K562 (cell line): ENCODE data around the gene ZNF564.

Experiments
- COPS2 ChIP-seq: fragments of 450-650 bp; conservative IDR thresholded peaks from 2 replicates; pipeline ENCODE4 v1.6.1; 2016; ENCODE audit warnings: mild to moderate bottlenecking, moderate library complexity
- CTCF ChIP-seq, 3 experiments: IDR thresholded peaks in 2 of 3; conservative IDR thresholded peaks in 1 of 3; 2 replicates each; pipeline ENCODE4 v1.5.1; 2011 to 2012; ENCODE audit warnings: low read length in 3 of 3, mild to moderate bottlenecking in 3 of 3, control low read depth in 2 of 3, improper control_type of control experiment in 1 of 3, inconsistent platforms in 1 of 3, low read depth in 1 of 3, mixed read lengths in 1 of 3, moderate library complexity in 1 of 3; ENCODE audit not compliant: insufficient read depth in 2 of 3
- ETV5 ChIP-seq: sonication (generic); formaldehyde crosslinking; IDR thresholded peaks from 2 replicates; pipeline ENCODE4 v1.4.0; 2020; ENCODE audit warnings: low read depth, mild to moderate bottlenecking, missing genetic modification reagents
- EZH2 ChIP-seq: IDR thresholded peaks from 2 replicates; pipeline ENCODE4 v1.6.1; 2012; ENCODE audit warnings: low read depth, mild to moderate bottlenecking, inconsistent platforms, low read length, borderline replicate concordance
- HES1 ChIP-seq: fragments of 450-650 bp; IDR thresholded peaks from 2 replicates; pipeline ENCODE4 v1.6.1; 2016; ENCODE audit warnings: low read depth, mild to moderate bottlenecking, moderate library complexity
- KLF16 ChIP-seq: IDR thresholded peaks from 2 replicates; pipeline ENCODE4 v1.6.1; 2016; ENCODE audit warnings: antibody characterized with exemption
- NCOA4 ChIP-seq: fragments of 450-650 bp; IDR thresholded peaks from 2 replicates; pipeline ENCODE4 v1.6.1; 2018; ENCODE audit warnings: mild to moderate bottlenecking; ENCODE audit not compliant: partially characterized antibody
- POLR2A ChIP-seq: fragments of 450-650 bp; conservative IDR thresholded peaks from 2 replicates; pipeline ENCODE4 v1.6.1; 2016
- RAD21 ChIP-seq, 2 experiments: fragments of 250-450 bp in 1 of 2; fragments of 450-650 bp in 1 of 2; sonication (Bioruptor Pico) in 1 of 2; formaldehyde crosslinking in 1 of 2; IDR thresholded peaks in 1 of 2; conservative IDR thresholded peaks in 1 of 2; 2 replicates each; pipeline versions ENCODE4 v1.4.0 to v1.8.0; 2020 to 2022; ENCODE audit warnings: mild to moderate bottlenecking in 2 of 2, moderate library complexity in 1 of 2
- TARDBP ChIP-seq: fragments of 450-650 bp; IDR thresholded peaks from 2 replicates; pipeline ENCODE4 v1.6.1; 2016
- TCF7L2 ChIP-seq: fragments of 150-350 bp; IDR thresholded peaks from 2 replicates; pipeline ENCODE4 v1.6.1; 2016; ENCODE audit warnings: low read depth, mild to moderate bottlenecking, low read length, moderate library complexity
- THAP7 ChIP-seq: fragments of 250-450 bp; sonication (Bioruptor Pico); IDR thresholded peaks from 2 replicates; pipeline ENCODE4 v1.5.0; 2021
- ZFP91 ChIP-seq: sonication (generic); formaldehyde crosslinking; IDR thresholded peaks from 2 replicates; pipeline ENCODE4 v1.8.0; 2022; ENCODE audit warnings: mild to moderate bottlenecking, missing genetic modification reagents
- TF ChIP-seq, protein P1 (sequence below): IDR thresholded peaks from 2 replicates; pipeline ENCODE4 v1.6.1; 2012; ENCODE audit warnings: low read depth, low read length, improper control_type of control experiment, borderline replicate concordance

DNA sequence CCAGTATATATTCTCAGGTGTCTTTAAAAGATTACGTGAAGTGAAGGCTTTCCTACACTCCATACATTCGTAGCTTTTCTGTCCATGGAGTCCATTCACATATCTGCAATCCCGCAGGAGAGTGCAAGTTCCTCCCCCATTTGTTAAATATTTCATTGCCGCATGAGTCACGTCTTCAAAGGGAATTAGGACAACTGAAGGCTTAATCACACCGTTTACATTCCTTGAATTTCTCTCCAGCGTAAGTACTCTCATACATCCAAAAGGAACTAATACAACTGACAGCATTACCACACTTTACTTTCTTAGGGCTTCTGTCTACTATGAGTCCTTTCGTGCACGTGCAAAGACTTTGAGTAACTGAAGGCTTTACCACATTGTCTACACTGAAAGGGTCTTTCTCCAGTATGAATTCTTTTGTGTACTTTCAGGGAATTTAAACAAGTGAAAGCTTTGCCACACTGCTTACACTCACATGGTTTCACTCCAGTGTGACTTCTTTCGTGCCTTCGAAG lies 29.0 kb upstream of the ZNF564 start:
- TF ChIP-seq EZH2 (no peak), HES1 (no peak), CTCF (IDR thresholded peaks at IDR 0.05 in 2 of 3, conservative IDR thresholded peaks at IDR 0.05 in 1 of 3; ENCODE audit: insufficient read depth in 2 of 3, low read depth in 1 of 3, low read length in 3 of 3) (no peak), COPS2 (no peak), KLF16 (no peak), RAD21 (CRISPR knock-in tag; conservative IDR thresholded peaks at IDR 0.05 in 1 of 2, IDR thresholded peaks at IDR 0.05 in 1 of 2) (no peak), ZFP91 (no peak), TARDBP (no peak), ETV5 (CRISPR knock-in tag) (no peak), THAP7 (CRISPR knock-in tag) (no peak), NCOA4 (no peak), POLR2A (no peak), TCF7L2 (no peak)
- TF ChIP-seq, protein P1, sequence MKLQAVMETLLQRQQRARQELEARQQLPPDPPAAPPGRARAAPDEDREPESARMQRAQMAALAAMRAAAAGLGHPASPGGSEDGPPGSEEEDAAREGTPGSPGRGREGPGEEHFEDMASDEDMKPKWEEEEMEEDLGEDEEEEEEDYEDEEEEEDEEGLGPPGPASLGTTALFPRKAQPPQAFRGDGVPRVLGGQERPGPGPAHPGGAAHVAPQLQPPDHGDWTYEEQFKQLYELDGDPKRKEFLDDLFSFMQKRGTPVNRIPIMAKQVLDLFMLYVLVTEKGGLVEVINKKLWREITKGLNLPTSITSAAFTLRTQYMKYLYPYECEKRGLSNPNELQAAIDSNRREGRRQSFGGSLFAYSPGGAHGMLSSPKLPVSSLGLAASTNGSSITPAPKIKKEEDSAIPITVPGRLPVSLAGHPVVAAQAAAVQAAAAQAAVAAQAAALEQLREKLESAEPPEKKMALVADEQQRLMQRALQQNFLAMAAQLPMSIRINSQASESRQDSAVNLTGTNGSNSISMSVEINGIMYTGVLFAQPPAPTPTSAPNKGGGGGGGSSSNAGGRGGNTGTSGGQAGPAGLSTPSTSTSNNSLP = no peak
